GM12878 (cell line): Measurements from ENCODE around the gene SLC22A23. TPM values are rescaled to one million over a fixed set of nuclear protein-coding genes. Genes with fewer than 3 reads are reported as not detected.

Source experiments
- BCL11A ChIP-seq: IDR thresholded peaks from 2 replicates; pipeline ENCODE4 v1.6.1; 2011; ENCODE audit warnings: low read depth, low read length
- DPF2 ChIP-seq: fragments of 450-650 bp; IDR thresholded peaks from 2 replicates; pipeline ENCODE4 v1.6.1; 2017; ENCODE audit warnings: mild to moderate bottlenecking
- ELK1 ChIP-seq: IDR thresholded peaks from 2 replicates; pipeline ENCODE4 v1.6.1; 2012; ENCODE audit warnings: low read depth, low read length, improper control_type of control experiment
- ETV6 ChIP-seq, 2 experiments: fragments of 450-650 bp in 1 of 2; IDR thresholded peaks in 1 of 2; conservative IDR thresholded peaks in 1 of 2; 2 replicates each; pipeline ENCODE4 v1.6.1; 2014; ENCODE audit warnings: antibody characterized with exemption in 1 of 2, borderline replicate concordance in 1 of 2, low read depth in 1 of 2, mild to moderate bottlenecking in 1 of 2, moderate library complexity in 1 of 2
- GABPA ChIP-seq: IDR thresholded peaks from 2 replicates; pipeline ENCODE4 v1.6.1; 2014; ENCODE audit warnings: antibody characterized with exemption, low read depth, mild to moderate bottlenecking, inconsistent platforms
- HDAC6 ChIP-seq: fragments of 200-600 bp; sonication (generic); IDR thresholded peaks from one replicate; pipeline ENCODE4 v1.8.0; 2017; ENCODE audit warnings: antibody characterized with exemption; ENCODE audit not compliant: unreplicated experiment
- IKZF1 ChIP-seq: fragments of 450-650 bp; conservative IDR thresholded peaks from 2 replicates; pipeline ENCODE4 v1.6.1; 2017; ENCODE audit warnings: antibody characterized with exemption, mild to moderate bottlenecking
- JUND ChIP-seq: IDR thresholded peaks from 2 replicates; pipeline ENCODE4 v1.6.1; 2012; ENCODE audit warnings: low read depth, mild to moderate bottlenecking, low read length, improper control_type of control experiment, moderate library complexity
- MLLT1 ChIP-seq: fragments of 450-650 bp; IDR thresholded peaks from 2 replicates; pipeline ENCODE4 v1.6.1; 2016; ENCODE audit warnings: mild to moderate bottlenecking
- MTA2 ChIP-seq: fragments of 450-650 bp; IDR thresholded peaks from 2 replicates; pipeline ENCODE4 v1.6.1; 2016; ENCODE audit warnings: low read depth, mild to moderate bottlenecking, moderate library complexity
- PAX8 ChIP-seq: fragments of 450-650 bp; IDR thresholded peaks from 2 replicates; pipeline ENCODE4 v1.6.1; 2017; ENCODE audit warnings: mild to moderate bottlenecking, moderate library complexity
- PKNOX1 ChIP-seq: fragments of 450-650 bp; IDR thresholded peaks from 2 replicates; pipeline ENCODE4 v1.6.1; 2016; ENCODE audit warnings: mild to moderate bottlenecking
- RCOR1 ChIP-seq: conservative IDR thresholded peaks from 2 replicates; pipeline ENCODE4 v1.6.1; 2012; ENCODE audit warnings: low read depth, low read length, improper control_type of control experiment
- RELB ChIP-seq: fragments of 450-650 bp; IDR thresholded peaks from 2 replicates; pipeline ENCODE4 v1.6.1; 2017; ENCODE audit warnings: low read depth, mild to moderate bottlenecking, moderate library complexity
- SIN3A ChIP-seq: IDR thresholded peaks from 2 replicates; pipeline ENCODE4 v1.6.1; 2012; ENCODE audit warnings: low read depth, low read length, improper control_type of control experiment
- SKIL ChIP-seq: fragments of 450-650 bp; IDR thresholded peaks from 2 replicates; pipeline ENCODE4 v1.6.1; 2017; ENCODE audit warnings: mild to moderate bottlenecking, low read depth, inconsistent platforms; ENCODE audit not compliant: poor library complexity, severe bottlenecking
- SREBF1 ChIP-seq: IDR thresholded peaks from 2 replicates; pipeline ENCODE4 v1.6.1; 2012; ENCODE audit warnings: mild to moderate bottlenecking, low read length
- TARDBP ChIP-seq: IDR thresholded peaks from 2 replicates; pipeline ENCODE4 v1.6.1; 2016; ENCODE audit warnings: borderline replicate concordance
- ZBTB11 ChIP-seq: fragments of 450-650 bp; formaldehyde crosslinking; IDR thresholded peaks from 2 replicates; pipeline ENCODE4 v1.5.0; 2022; ENCODE audit warnings: mild to moderate bottlenecking, missing genetic modification characterization
- ZZZ3 ChIP-seq: IDR thresholded peaks from 2 replicates; pipeline ENCODE4 v1.6.1; 2011; ENCODE audit warnings: low read depth; ENCODE audit not compliant: control insufficient read depth, insufficient read length
- polyA plus RNA-seq, 11 experiments: library from polyadenylated mRNA; depleted of rRNA in 4 of 11; unstranded in 6 of 11; stranded (reverse) in 5 of 11; fragments of >200 nt; fragmentation: Nextera tagmentation in 4 of 11; fragmentation: Illumina TruSeq in 1 of 11; extraction: Ambion mirVana in 4 of 11; extraction: Trizol in 1 of 11; gene quantifications; 1 replicate in 1 of 11; 2 replicates in 10 of 11; pipeline versions ENCODE4 v1.2.1 to v1.2.3, GENCODE V29; 2011 to 2016; ENCODE audit warnings: inconsistent platforms in 2 of 11, missing spikeins in 2 of 11, low read depth in 1 of 11
- total RNA-seq, 4 experiments: library from RNA; depleted of rRNA in 3 of 4; stranded (reverse); fragments of >200 nt in 3 of 4; fragmentation: Illumina TruSeq in 1 of 4; extraction: Trizol in 1 of 4; gene quantifications; 2 replicates each; pipeline versions ENCODE4 v1.2.1 to v1.2.3, GENCODE V29; 2013 to 2021

Gene SLC22A23
- total and polyA plus RNA-seq, 10 of the 15 experiments (the other 5 are each of a cell fraction or from before 2014, with no cell fraction given), result 0.20 to 2.4 (median 0.74) TPM

- TF ChIP-seq TARDBP (no peak), MTA2 (peak; percentile 55; the same call in 1 of the 2 replicates), JUND (no peak), PKNOX1 (no peak), BCL11A (no peak), RCOR1 (no peak), ZBTB11 (CRISPR knock-in tag) (no peak), MLLT1 (0 out of 2 replicates have a peak, but pooled peaks have one; percentile 18), GABPA (no peak), ZZZ3 (no peak), IKZF1 (peak; percentile 87), DPF2 (0 out of 2 replicates have a peak, but pooled peaks have one; percentile 67), ETV6 (conservative IDR thresholded peaks at IDR 0.05 in 1 of 2, IDR thresholded peaks at IDR 0.05 in 1 of 2; ENCODE audit: borderline replicate concordance in 1 of 2, low read depth in 1 of 2) (no peak), SREBF1 (no peak), PAX8 (no peak), SKIL (no peak), SIN3A (no peak), ELK1 (no peak), RELB (0 out of 2 replicates have a peak, but pooled peaks have one; percentile 14), HDAC6 (no peak)
These were observed 138.6 kb downstream of the SLC22A23 start (continued) for GRCh38 chr6:3318226-3318625.
